Measurements from ENCODE around the gene DACH1.

DNA sequence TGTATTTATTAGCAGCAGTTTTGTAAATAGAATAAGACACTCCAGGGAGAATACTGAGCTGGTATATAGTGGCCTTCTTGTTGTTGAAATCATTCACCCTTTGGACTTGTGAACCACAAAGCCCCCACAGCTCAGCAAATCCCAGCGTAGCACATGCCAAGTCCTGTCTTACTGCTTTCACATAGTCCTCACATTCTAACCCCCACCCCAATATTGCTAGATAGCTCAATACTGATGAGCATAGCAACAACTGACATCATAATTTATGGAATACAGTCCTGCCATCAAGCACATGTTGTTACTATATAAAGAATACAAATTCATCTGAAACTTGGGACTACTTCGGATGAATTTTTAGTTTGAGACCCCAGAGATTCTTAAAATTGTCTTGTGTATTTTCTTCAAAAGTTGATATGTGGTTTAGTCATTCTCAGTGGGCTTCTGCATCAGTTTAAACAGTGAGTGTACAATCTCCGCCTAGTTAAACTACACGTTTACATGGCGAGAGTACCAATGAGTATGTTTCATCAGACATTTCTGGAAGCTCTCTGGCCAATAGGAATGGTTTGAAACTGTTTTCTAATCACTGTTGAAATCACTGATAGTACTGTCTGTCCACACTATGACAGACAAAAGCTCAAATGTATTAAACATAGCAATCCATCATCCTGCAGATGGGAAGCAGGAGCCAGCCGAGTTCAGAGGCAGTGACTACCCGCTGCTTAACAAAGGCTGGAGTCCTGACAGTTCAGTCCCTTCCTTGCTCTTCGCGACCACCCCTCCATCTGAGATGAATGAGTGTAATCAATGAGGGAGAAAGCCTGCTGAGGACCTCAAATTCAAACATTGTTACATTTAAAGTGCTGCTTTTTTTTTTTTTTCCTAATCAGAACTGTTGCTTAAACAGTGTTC lies 15.2 kb downstream of the DACH1 start:
- TF ChIP-seq, protein P1, sequence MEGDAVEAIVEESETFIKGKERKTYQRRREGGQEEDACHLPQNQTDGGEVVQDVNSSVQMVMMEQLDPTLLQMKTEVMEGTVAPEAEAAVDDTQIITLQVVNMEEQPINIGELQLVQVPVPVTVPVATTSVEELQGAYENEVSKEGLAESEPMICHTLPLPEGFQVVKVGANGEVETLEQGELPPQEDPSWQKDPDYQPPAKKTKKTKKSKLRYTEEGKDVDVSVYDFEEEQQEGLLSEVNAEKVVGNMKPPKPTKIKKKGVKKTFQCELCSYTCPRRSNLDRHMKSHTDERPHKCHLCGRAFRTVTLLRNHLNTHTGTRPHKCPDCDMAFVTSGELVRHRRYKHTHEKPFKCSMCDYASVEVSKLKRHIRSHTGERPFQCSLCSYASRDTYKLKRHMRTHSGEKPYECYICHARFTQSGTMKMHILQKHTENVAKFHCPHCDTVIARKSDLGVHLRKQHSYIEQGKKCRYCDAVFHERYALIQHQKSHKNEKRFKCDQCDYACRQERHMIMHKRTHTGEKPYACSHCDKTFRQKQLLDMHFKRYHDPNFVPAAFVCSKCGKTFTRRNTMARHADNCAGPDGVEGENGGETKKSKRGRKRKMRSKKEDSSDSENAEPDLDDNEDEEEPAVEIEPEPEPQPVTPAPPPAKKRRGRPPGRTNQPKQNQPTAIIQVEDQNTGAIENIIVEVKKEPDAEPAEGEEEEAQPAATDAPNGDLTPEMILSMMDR (IDR thresholded peaks at IDR 0.05; ENCODE audit: low read depth, low read length): no peak
- no peak for TF ChIP-seq EZH2phosphoT487 (IDR thresholded peaks at IDR 0.05; ENCODE audit: low read depth)
